ENCODE measurements around the gene ITSN1.

The ITSN1 gene

DNA sequence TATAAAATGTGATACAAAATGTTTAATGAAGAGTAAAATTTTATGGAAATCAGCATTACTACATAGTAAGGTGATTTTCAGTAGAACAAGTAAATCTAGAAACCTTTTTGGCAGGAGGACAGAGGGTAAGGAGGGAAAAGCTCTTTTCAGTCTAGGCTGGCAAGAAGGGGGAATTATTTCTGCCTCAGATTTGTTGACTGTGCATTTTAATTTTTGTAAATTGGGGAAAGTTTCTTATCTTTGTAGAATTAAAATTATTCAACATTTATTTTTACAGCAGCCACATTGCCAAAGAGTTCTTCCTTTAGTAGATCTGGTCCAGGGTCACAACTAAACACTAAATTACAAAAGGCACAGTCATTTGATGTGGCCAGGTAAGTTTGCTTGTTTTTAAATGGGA, 109.2 kb downstream of the ITSN1 start (continued):
- TF ChIP-seq ZFP30 (CRISPR knock-in tag; IDR thresholded peaks at IDR 0.05): no peak
- no peak for TF ChIP-seq POU6F1 (CRISPR knock-in tag; IDR thresholded peaks at IDR 0.05; ENCODE audit: borderline replicate concordance, low read depth)

DNA sequence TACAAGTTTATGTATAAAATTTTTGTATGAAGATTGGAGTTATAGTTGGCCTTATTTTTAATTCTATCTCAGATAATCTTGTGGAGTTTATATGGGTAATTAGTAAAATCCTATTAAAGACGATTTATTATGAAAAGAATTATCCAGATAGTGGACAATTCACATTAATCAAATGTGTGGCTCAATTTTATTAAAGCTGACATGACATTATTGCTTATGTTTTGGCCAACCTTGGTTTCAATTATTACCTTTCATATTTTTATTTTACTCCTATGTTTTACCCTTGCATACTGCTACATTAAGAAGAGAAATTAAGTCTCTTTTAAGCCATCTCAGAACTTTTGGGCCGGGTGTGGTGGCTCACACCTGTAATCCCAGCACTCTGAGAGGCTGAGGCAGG, 110.0 kb downstream of the ITSN1 start:
- TF ChIP-seq TCF4 (CRISPR knock-in tag; IDR thresholded peaks at IDR 0.05; ENCODE audit: borderline replicate concordance) (no peak), ZFP30 (CRISPR knock-in tag; IDR thresholded peaks at IDR 0.05) (no peak), ESRRG (CRISPR knock-in tag; IDR thresholded peaks at IDR 0.05) (no peak), ZNF8 (CRISPR knock-in tag; IDR thresholded peaks at IDR 0.05) (no peak), ZNF565 (CRISPR knock-in tag; conservative IDR thresholded peaks at IDR 0.05; ENCODE audit: low read depth) (no peak), TOX (CRISPR knock-in tag; IDR thresholded peaks at IDR 0.05; ENCODE audit: borderline replicate concordance) (no peak)
- no peak for ATAC-seq

GRCh38 chr21:33753886-33754285, 111.6 kb downstream of the ITSN1 start:
- ATAC-seq: no peak
- TF ChIP-seq OSR1 (CRISPR knock-in tag; IDR thresholded peaks at IDR 0.05): no peak
- TF ChIP-seq SNAI2 (CRISPR knock-in tag; IDR thresholded peaks at IDR 0.05): no peak
- TF ChIP-seq ZNF8 (CRISPR knock-in tag; IDR thresholded peaks at IDR 0.05): no peak
- no peak for TF ChIP-seq PATZ1 (CRISPR knock-in tag; IDR thresholded peaks at IDR 0.05; ENCODE audit: borderline replicate concordance)
- TF ChIP-seq GLIS3 (CRISPR knock-in tag; IDR thresholded peaks at IDR 0.05): no peak
- TF ChIP-seq ZNF70 (CRISPR knock-in tag; IDR thresholded peaks at IDR 0.05): no peak
- no peak for TF ChIP-seq ISL1 (CRISPR knock-in tag; IDR thresholded peaks at IDR 0.05)
- TF ChIP-seq ZFP3 (CRISPR knock-in tag; IDR thresholded peaks at IDR 0.05): no peak
- TF ChIP-seq BACH2 (CRISPR knock-in tag; IDR thresholded peaks at IDR 0.05; ENCODE audit: borderline replicate concordance): no peak
- TF ChIP-seq ZFP30 (CRISPR knock-in tag; IDR thresholded peaks at IDR 0.05): no peak
- TF ChIP-seq ZC3H10 (CRISPR knock-in tag; IDR thresholded peaks at IDR 0.05): no peak
- TF ChIP-seq POU6F1 (CRISPR knock-in tag; IDR thresholded peaks at IDR 0.05; ENCODE audit: borderline replicate concordance, low read depth): no peak
- TF ChIP-seq CSRNP3 (CRISPR knock-in tag; IDR thresholded peaks at IDR 0.05): no peak
- no peak for TF ChIP-seq TCF4 (CRISPR knock-in tag; IDR thresholded peaks at IDR 0.05; ENCODE audit: borderline replicate concordance)
- TF ChIP-seq CSDC2 (CRISPR knock-in tag; IDR thresholded peaks at IDR 0.05): no peak
- no peak for TF ChIP-seq TOX (CRISPR knock-in tag; IDR thresholded peaks at IDR 0.05; ENCODE audit: borderline replicate concordance)
- no peak for TF ChIP-seq CREB5 (CRISPR knock-in tag; IDR thresholded peaks at IDR 0.05; ENCODE audit: low read depth)

GRCh38 chr21:33754481-33754880, 112.2 kb downstream of the ITSN1 start:
- no peak for ATAC-seq
- TF ChIP-seq SNAI2 (CRISPR knock-in tag; IDR thresholded peaks at IDR 0.05) (no peak), ZNF70 (CRISPR knock-in tag; IDR thresholded peaks at IDR 0.05) (no peak), RARB (CRISPR knock-in tag; IDR thresholded peaks at IDR 0.05) (no peak), TCF4 (CRISPR knock-in tag; IDR thresholded peaks at IDR 0.05; ENCODE audit: borderline replicate concordance) (no peak)
- TF ChIP-seq, protein P1, sequence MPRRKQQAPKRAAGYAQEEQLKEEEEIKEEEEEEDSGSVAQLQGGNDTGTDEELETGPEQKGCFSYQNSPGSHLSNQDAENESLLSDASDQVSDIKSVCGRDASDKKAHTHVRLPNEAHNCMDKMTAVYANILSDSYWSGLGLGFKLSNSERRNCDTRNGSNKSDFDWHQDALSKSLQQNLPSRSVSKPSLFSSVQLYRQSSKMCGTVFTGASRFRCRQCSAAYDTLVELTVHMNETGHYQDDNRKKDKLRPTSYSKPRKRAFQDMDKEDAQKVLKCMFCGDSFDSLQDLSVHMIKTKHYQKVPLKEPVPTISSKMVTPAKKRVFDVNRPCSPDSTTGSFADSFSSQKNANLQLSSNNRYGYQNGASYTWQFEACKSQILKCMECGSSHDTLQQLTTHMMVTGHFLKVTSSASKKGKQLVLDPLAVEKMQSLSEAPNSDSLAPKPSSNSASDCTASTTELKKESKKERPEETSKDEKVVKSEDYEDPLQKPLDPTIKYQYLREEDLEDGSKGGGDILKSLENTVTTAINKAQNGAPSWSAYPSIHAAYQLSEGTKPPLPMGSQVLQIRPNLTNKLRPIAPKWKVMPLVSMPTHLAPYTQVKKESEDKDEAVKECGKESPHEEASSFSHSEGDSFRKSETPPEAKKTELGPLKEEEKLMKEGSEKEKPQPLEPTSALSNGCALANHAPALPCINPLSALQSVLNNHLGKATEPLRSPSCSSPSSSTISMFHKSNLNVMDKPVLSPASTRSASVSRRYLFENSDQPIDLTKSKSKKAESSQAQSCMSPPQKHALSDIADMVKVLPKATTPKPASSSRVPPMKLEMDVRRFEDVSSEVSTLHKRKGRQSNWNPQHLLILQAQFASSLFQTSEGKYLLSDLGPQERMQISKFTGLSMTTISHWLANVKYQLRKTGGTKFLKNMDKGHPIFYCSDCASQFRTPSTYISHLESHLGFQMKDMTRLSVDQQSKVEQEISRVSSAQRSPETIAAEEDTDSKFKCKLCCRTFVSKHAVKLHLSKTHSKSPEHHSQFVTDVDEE (CRISPR knock-in tag; IDR thresholded peaks at IDR 0.05): no peak
